NCI-H2227 treated with DMSO at 0.1 percent for 48 hours (cell line): Measurements from ENCODE around the gene PPAN.
A peak's percentile ranks its signal among the peaks of the same experiment; 100 is the strongest.

Experiments used
- DNase-seq: peaks from one replicate; lab custom pipeline; 2025; lab: John Stamatoyannopoulos, UW

Gene PPAN

DNA sequence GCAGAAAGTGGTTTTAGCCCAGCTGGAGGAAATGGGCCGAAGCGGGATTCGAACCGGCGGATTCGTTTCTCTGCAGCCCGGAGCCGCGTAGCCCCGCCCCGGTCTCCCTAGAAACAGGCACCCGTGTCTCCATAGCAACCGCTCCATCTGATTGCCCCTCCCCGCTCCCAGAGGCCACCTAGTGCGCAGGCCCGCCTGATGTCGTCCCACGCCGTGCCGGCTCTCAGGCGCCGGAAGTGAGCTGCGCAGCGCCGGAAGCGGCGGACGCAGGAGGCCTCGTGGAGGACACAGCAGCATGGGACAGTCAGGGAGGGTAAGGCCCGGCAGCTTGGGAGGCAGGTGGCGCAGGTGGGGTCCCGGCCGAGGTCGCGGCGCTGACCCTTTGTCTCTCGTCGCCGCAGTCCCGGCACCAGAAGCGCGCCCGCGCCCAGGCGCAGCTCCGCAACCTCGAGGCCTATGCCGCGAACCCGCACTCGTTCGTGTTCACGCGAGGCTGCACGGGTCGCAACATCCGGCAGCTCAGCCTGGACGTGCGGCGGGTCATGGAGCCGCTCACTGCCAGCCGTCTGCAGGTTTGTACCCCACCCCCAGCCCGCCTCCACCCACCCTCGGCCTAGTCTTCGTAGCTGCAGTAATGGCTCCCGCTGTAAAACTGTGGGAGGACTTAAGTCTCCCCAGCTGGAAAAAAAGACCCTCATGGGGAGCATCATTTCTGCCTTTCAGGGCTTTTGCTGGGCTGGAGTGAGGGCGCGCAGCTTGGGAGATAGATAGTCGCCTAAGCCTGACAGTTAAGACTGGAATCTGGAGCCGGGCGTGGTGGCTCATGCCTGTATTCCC is at the start of gene PPAN:
Gene PPAN (plus strand): TSS at position 263 of the 837 bp plus-strand sequence. CDS start 33 bp downstream, at position 296.
- DNase-seq, result peak; percentile 93

DNA sequence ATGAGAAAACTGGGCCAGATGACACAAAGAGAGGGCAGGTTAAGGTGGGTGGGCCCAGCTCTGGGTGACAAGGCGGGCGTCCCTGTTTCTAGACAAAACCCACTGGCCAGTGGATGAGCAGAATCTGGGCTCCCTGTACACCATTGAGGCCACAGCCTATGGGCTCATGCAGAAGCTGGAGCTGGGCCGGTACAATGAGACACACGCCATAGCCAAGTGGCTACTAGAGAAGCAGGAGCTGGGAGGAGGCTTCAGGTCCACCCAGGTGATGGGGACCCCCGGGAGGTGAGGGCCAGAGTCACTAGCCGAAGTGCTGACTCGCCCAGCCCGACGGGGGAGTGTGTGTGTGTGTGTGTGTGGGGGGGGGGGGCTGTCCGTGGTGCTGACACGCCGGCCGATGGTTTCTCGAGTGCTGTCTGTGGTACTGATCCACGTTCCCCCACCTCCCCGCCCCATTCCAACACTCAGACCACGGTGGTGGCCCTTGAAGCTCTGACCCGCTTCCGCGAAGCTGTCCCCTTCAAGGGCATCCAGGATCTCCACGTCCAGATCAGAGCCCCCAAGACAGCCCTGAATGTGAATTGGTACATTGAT is 44.3 kb upstream of the PPAN start:
- no peak for DNase-seq

DNA sequence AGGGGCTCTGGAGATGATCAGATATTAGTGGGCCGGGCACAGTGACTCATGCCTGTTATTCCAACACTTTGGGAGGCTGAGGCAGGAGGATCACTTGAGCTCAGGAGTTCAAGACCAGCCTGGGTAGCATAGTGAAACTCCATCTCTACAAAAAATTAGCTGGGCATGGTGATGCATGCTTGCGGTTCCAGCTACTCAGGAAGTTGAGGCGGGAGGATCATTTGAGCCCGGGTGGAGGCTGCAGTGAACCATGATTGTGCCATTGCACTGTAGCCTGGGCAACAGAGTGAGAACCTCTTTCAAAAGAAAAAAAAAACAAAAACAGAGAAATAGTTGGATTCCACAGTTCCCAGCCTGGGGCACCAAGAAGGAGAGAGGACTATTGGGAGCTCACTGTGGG is 38.0 kb upstream of the PPAN start:
- no peak for DNase-seq

GRCh38 chr19:10069046-10069445 is 37.1 kb upstream of the PPAN start:
- no peak for DNase-seq

- no peak for DNase-seq
Measured at GRCh38 chr19:10070730-10071446, 35.3 kb upstream of the PPAN start.

GRCh38 chr19:10074153-10074552 is 32.0 kb upstream of the PPAN start:
- DNase-seq, result no peak

DNA sequence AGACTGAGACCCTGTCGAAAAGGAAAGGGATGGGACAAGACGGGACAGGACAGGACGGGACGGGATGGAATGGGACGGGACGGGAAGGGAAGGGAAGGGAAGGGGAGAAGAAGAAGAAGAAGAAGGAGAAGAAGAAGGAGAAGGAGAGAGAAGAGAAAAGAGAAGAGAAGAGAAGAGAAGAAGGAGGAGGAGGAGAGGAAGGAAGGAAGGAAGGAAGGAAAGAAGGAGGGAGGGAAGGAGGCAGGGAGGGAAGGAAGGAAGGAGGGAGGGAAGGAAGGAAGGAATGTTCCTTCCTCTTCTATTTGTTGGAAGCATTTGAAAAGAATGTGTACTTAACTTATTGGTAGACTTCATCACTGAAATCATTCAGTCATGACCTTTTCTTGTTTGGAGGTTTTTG is 29.6 kb upstream of the PPAN start:
- no peak for DNase-seq

DNA sequence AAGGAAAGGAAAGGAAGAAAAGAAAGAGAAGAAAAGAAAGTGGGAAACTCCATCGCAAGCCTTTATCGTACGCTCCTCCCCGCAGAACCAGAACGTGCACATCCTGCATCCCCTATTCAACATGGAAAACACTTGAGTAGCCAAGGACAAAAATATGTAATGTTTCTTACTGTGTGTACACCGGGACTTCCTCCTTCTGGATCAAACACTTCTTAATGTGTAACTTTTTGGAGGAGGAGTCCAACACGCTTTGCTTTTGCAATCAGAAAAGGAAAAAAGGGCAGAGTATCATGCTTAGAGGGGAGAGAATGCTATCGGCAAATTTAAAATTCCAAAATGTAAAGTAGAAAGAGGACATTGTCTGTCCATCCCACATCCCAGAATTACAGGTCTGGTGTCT is 27.8 kb upstream of the PPAN start:
- no peak for DNase-seq

GRCh38 chr19:10079031-10079453 is 27.1 kb upstream of the PPAN start:
- DNase-seq, result no peak

- no peak for DNase-seq
Measured at GRCh38 chr19:10083911-10084310, 22.3 kb upstream of the PPAN start.

DNA sequence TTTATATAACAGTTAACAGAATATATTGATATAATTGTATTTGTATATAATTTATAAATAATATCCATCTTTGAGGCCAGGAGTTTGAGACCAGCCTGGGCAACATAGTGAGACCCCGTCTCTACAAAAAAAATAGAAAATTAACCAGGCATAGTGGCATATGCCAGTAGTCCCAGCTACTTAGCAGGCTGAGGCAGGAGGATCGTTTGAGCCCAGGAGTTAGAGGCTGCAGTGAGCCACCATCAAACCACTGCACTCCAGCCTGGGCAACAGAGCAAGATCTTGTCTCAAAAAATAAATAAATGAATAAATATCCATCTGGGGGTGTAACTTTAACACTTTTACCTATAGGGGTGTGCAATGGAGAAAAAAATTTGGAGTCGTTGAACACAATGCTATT is 21.4 kb upstream of the PPAN start:
- DNase-seq, result no peak

DNA sequence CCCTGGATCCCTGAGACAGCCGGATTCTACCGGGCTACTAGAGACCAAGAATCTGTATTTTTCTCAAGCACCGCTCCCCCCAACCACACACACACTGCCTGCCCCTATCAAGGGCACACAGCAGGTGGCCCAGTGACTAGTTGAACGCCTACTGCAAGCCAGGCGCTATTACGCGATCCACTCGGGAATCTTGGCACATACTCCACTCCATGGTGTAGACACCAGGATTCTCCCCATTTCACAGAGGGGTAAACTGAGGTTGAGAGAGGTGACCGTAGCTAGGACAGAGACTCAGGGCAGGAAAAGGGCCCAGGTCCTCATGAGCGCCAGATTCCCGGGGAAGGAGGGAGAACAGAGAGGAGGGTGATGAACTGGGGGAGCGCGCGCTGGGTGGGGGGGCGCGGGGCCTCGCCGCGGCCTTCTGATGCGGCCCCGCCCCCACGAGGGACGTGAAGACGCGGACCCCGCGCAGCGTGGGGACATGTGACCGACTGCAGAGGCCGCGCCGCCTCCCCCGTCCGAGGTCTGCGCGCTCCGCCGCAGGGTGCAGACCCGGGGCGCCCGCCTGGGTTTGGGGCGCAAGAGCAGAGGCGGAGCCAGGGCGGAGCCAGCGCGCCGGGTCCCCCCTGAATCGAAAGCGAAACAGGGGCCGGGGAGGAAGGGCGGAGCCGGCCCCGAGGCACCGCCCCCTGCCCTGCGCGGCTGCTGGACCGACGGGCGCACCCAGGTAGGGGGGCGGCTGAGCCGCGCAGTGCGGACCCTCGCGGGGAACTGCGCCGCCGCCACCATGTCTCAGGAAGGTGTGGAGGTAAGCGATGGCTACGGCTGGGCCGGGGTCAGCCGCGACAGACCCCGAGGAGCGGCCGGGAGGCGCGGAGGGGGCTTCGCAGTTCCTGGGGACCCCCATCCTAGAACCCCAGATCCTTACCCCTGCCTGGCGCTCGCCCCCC is 20.2 kb upstream of the PPAN start, which contains the start of gene SHFL:
Gene SHFL (plus strand): TSS at position 677 of the 950 bp plus-strand sequence. CDS start 111 bp downstream, at position 788.
- DNase-seq, result peak; percentile 21

DNA sequence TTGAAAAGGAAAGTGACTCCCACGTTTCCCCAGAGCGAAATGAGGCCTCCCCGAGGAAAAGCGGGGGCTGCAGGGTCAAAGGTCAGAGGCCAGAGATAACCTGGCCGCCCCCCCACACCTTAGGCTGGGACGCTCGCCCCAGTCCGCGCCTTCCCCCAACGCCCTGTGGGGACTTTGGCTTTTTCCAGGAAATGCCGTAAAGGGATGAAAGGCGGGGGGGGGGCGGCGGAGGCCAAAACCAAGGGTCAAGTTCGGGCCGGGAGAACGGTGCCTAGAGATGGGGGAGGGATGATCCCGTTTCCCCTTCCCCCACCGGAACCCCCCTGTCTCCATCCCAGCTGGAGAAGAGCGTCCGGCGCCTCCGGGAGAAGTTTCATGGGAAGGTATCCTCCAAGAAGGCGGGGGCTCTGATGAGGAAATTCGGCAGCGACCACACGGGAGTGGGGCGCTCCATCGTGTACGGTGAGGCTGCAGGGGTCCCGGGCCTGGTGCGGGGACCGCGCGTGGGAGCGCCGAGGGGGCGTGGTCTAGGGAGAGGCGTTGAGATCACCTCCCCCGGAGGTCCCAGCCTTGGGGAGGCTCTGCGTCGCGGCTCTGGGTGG is 19.5 kb upstream of the PPAN start:
- no peak for DNase-seq

GRCh38 chr19:10087296-10088061 is 18.7 kb upstream of the PPAN start:
- DNase-seq, result no peak

- no peak for DNase-seq
Measured at GRCh38 chr19:10088949-10089554, 17.1 kb upstream of the PPAN start.

DNA sequence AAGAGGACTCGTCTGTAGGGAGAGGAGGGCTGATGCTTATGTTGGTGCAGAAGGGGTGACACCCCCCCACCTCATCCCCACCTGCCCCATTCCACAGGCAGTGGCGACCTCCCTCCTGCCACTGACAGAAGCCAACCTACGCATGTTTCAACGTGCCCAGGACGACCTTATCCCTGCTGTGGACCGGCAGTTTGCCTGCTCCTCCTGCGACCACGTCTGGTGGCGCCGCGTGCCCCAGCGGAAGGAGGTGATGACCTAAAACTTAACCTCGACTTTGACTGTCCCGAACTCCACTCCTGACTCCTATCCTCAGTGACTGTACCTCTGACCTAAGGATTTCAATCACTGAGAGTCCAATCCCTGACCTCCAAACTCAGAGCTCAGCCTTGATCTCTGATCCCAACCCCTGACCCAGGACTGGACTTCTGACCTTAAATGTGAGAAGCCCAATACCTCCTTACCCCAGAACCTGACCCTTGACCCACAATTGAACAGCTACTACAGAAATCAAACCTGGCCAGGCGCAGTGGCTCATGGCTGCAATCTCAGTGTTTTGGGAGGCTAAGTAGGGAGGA is 16.3 kb upstream of the PPAN start:
- no peak for DNase-seq

DNA sequence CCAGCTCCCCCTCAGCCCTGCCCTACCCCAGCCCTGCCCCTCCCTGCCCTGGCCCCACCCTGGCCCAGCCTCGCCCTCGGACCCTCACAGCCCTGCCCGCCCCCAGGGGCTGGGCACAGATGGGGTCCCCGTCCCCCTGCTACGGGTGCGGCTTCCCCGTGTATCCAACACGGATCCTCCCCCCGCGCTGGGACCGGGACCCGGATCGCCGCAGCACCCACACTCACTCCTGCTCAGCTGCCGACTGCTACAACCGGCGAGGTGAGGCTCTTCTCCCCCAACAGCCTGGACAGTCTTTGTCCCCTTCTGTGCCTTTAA is 14.8 kb upstream of the PPAN start:
- DNase-seq, result no peak

DNA sequence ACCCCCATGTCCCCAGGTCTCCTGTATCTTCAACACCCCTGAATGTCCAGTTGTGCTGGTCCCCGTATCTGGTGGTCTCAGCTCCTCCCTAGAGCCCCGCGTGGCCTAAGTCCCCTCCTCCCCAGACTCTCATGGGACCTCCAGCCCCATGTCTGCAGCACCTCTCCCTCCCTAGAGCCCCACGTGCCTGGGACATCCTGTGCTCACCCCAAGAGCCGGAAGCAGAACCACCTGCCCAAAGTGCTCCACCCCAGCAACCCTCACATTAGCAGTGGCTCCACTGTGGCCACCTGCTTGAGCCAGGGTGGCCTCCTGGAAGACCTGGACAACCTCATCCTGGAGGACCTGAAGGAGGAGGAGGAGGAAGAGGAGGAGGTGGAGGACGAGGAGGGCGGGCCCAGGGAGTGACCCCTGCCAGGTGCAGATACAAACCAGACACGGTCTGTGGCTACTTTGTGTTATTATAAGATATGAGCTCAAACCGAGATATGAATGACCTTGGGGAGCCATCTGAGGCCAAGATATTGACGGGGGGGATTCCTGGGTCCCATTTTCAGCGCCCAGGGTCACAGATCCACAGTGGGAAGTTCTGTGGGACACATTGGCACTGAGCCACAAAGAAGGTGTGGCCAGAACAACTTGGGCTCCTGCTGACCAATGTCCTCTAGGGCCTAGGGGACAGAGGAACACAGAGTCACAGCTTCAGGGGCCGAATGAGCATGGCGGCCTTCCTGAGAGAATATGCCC is 14.1 kb upstream of the PPAN start:
- no peak for DNase-seq

GRCh38 chr19:10092648-10093294 is 13.4 kb upstream of the PPAN start:
- DNase-seq, result no peak
